Stomach (tissue), 9 donors: ENCODE results near the gene RSPH10B. TPM values are rescaled to one million over a fixed set of nuclear protein-coding genes. Genes with fewer than 3 reads are reported as not detected.
"Not testable (repeated sequence)": the region's sequence is repeated elsewhere in the genome, so short reads cannot be mapped to it uniquely, and the experiment has no call there.

Experiments used
- DNase-seq, 2 donors: peaks; one replicate each; pipeline versions ENCODE4 v3.0.0 to v3.0.0-alpha.2; 2013 to 2019
- H3K27ac ChIP-seq, 5 donors: fragments of 200-600 bp in 4 of 5; sonication (generic) in 4 of 5; one replicate each; pipeline ENCODE4 v1.5.1; 2013 to 2019; ENCODE audit warnings: mild to moderate bottlenecking in 1 of 5, moderate library complexity in 1 of 5
- H3K27me3 ChIP-seq, 3 donors: fragments of 200-600 bp; sonication (generic); one replicate each; pipeline ENCODE4 v1.5.1; 2017 to 2019; ENCODE audit warnings: mixed run types in 1 of 3
- H3K36me3 ChIP-seq, 4 donors: fragments of 200-600 bp; sonication (generic); 1 replicate in 3 of 4; 2 replicates in 1 of 4; pipeline ENCODE4 v1.5.1; 2016 to 2019
- H3K4me1 ChIP-seq, 4 donors: fragments of 200-600 bp; sonication (generic); one replicate each; pipeline ENCODE4 v1.5.1; 2016 to 2019
- H3K4me3 ChIP-seq, 4 donors: fragments of 200-600 bp; sonication (generic) in 3 of 4; one replicate each; pipeline ENCODE4 v1.5.1; 2016 to 2019; ENCODE audit warnings: mild to moderate bottlenecking in 1 of 4
- H3K9me3 ChIP-seq, 4 donors: fragments of 200-600 bp; sonication (generic); one replicate each; pipeline ENCODE4 v1.5.1; 2016 to 2019
- CTCF ChIP-seq, 7 experiments: fragments of 450-650 bp in 4 of 7; fragments of 200-600 bp in 3 of 7; sonication (generic) in 3 of 7; IDR thresholded peaks; one replicate each; pipeline ENCODE4 v1.5.1; 2016 to 2019; ENCODE audit warnings: antibody characterized with exemption in 7 of 7, control low read depth in 2 of 7, mild to moderate bottlenecking in 1 of 7
- POLR2AphosphoS5 ChIP-seq, 3 donors: sonication (generic); formaldehyde crosslinking; IDR thresholded peaks; one replicate each; pipeline ENCODE4 v1.6.1; 2016; ENCODE audit warnings: antibody characterized with exemption in 3 of 3
- WGBS, 5 donors: extraction: QIAGEN DNeasy Blood & Tissue Kit in 3 of 5; methylation state at CpG; one replicate each; pipeline versions ENCODE4 v1.1.5 to v1.1.7; 2013 to 2018; 5-methylcytosine and 5-hydroxymethylcytosine counted together
- intact Hi-C: fragments of 100-400 bp; cut with DNase I; formaldehyde crosslinking; loops from one replicate; pipeline ENCODE4 v1.15.1; 2023; ENCODE audit warnings: low total_unique reads
- polyA plus RNA-seq, 3 donors: library from polyadenylated mRNA; stranded (reverse); fragments of 200-250 nt; gene quantifications; one replicate each; pipeline ENCODE4 v1.2.3, GENCODE V29; 2013
- total RNA-seq, 5 donors: library from RNA; depleted of rRNA; stranded (reverse); fragments of >200 nt; gene quantifications; one replicate each; pipeline versions ENCODE4 v1.1.0 to v1.2.3, GENCODE V29; 2014 to 2016
- donor health status: healthy with polysubstance abuse.
- donor health status: Bipolar disorder and iron deficiency.
- donor health status: healthy.

The RSPH10B gene
- total and polyA plus RNA-seq, 8 donors, result 0.08 TPM; not detected in 7

- DNase-seq, result peak; percentile 56 to 86
- Histone ChIP-seq H3K9me3 (no peaks in the 10 kb centered on the region), H3K4me3 (no peak overlapping the region), H3K36me3 (peaks cover 6 to 88% (median 84%) of the 10 kb centered on the region in 4 donors), H3K4me1 (peaks cover 0 to 7% (median 3%) of the 10 kb centered on the region in 4 donors), H3K27me3 (no peaks in the 10 kb centered on the region), H3K27ac (peak overlapping the region in 1 of 5 donors; percentile 32)
- 45 to 55% (median 47%) methylated on average over 10 of the region's 10 CpGs for WGBS, 5 donors
- intact Hi-C loops, result no loop called here
- TF ChIP-seq CTCF (IDR thresholded peaks at IDR 0.05), result peak in 5 of 7 experiments; percentile 36 to 67 (median 50)
- no peak for TF ChIP-seq POLR2AphosphoS5 (IDR thresholded peaks at IDR 0.05)
Measured at GRCh38 chr7:5997210-5997808, 26.8 kb upstream of the RSPH10B start.

GRCh38 chr7:5987061-5987460 is 16.6 kb upstream of the RSPH10B start:
- DNase-seq, H3K9me3 ChIP-seq, H3K4me1 ChIP-seq, H3K27me3 ChIP-seq, H3K4me3 ChIP-seq, intact Hi-C loops, H3K27ac ChIP-seq: not testable (repeated sequence)
- H3K36me3 ChIP-seq, result peaks cover 18 to 65% (median 64%) of the 10 kb centered on the region in 4 donors
- 90 to 96% (median 93%) methylated on average over 15 of the region's 15 CpGs for WGBS, 5 donors

GRCh38 chr7:5979680-5980314 is 9.3 kb upstream of the RSPH10B start:
- WGBS, 5 donors, result 64 to 88% (median 81%) methylated on average over 1 to 2 of the region's 12 CpGs; no CpG with 5 or more reads in 1 of the 5 donors
- H3K27ac ChIP-seq, H3K4me3 ChIP-seq, H3K4me1 ChIP-seq, intact Hi-C loops, H3K27me3 ChIP-seq, DNase-seq, H3K9me3 ChIP-seq: not testable (repeated sequence)
- H3K36me3 ChIP-seq, result peaks cover 0 to 35% (median 17%) of the 10 kb centered on the region in 4 donors

- H3K9me3 ChIP-seq, H3K4me1 ChIP-seq, H3K27me3 ChIP-seq, H3K4me3 ChIP-seq, H3K27ac ChIP-seq, intact Hi-C loops, DNase-seq: not testable (repeated sequence)
- WGBS, 5 donors, result no CpG with 5 or more reads among the region's 8 CpGs
- peaks cover 0 to 18% (median 9%) of the 10 kb centered on the region in 4 donors for H3K36me3 ChIP-seq
Measured at GRCh38 chr7:5973580-5973979, 3.1 kb upstream of the RSPH10B start.

GRCh38 chr7:5963810-5964209 is 6.7 kb downstream of the RSPH10B start:
- intact Hi-C loops, DNase-seq, H3K9me3 ChIP-seq, H3K36me3 ChIP-seq, H3K4me3 ChIP-seq, H3K4me1 ChIP-seq, H3K27ac ChIP-seq, H3K27me3 ChIP-seq: not testable (repeated sequence)
- 79 to 94% (median 91%) methylated on average over 4 to 5 of the region's 7 CpGs for WGBS, 5 donors

- 18 to 33% methylated on average over 3 of the region's 13 CpGs; no CpG with 5 or more reads in 3 of the 5 donors for WGBS, 5 donors
- H3K27me3 ChIP-seq, intact Hi-C loops, H3K9me3 ChIP-seq, H3K4me3 ChIP-seq, DNase-seq, H3K27ac ChIP-seq, H3K36me3 ChIP-seq, H3K4me1 ChIP-seq: not testable (repeated sequence)
Measured at GRCh38 chr7:5963205-5963604, 7.3 kb downstream of the RSPH10B start.

- intact Hi-C loops, H3K4me1 ChIP-seq, H3K4me3 ChIP-seq, H3K9me3 ChIP-seq, H3K27me3 ChIP-seq, H3K36me3 ChIP-seq, H3K27ac ChIP-seq, DNase-seq: not testable (repeated sequence)
- WGBS, 5 donors, result no CpG with 5 or more reads among the region's 17 CpGs
Measured at GRCh38 chr7:5934945-5935450, 35.5 kb downstream of the RSPH10B start.

GRCh38 chr7:5931905-5932644 is 38.4 kb downstream of the RSPH10B start:
- H3K4me3 ChIP-seq, H3K4me1 ChIP-seq, H3K9me3 ChIP-seq, H3K27me3 ChIP-seq, intact Hi-C loops, H3K27ac ChIP-seq, H3K36me3 ChIP-seq: not testable (repeated sequence)
- peak in 1 of 2 donors; percentile 6 for DNase-seq
- WGBS, 5 donors, result 62 to 100% (median 78%) methylated on average over 3 to 7 of the region's 13 CpGs

GRCh38 chr7:5931250-5931649 is 39.2 kb downstream of the RSPH10B start:
- H3K4me3 ChIP-seq, H3K27ac ChIP-seq, H3K4me1 ChIP-seq, intact Hi-C loops, H3K36me3 ChIP-seq, H3K27me3 ChIP-seq, H3K9me3 ChIP-seq, DNase-seq: not testable (repeated sequence)
- 95 to 99% (median 97%) methylated on average over 10 to 14 of the region's 14 CpGs for WGBS, 5 donors

GRCh38 chr7:5930290-5930689 is 40.2 kb downstream of the RSPH10B start:
- WGBS, 5 donors, result no CpG with 5 or more reads among the region's 10 CpGs

More at GRCh38 chr7:5930290-5930689, 40.2 kb downstream of the RSPH10B start:
- intact Hi-C loops, H3K27me3 ChIP-seq, H3K4me1 ChIP-seq, DNase-seq, H3K9me3 ChIP-seq, H3K27ac ChIP-seq, H3K36me3 ChIP-seq, H3K4me3 ChIP-seq: not testable (repeated sequence)
